HepG2 (cell line): ENCODE measurements around the gene ANAPC5. TPM values are rescaled to one million over a fixed set of nuclear protein-coding genes. Genes with fewer than 3 reads are reported as not detected.
A peak's percentile ranks its signal among the peaks of the same experiment; 100 is the strongest.

ENCODE experiments used
- DNMT1 ChIP-seq: sonication (generic); formaldehyde crosslinking; IDR thresholded peaks from 2 replicates; pipeline ENCODE4 v1.5.1; 2020; ENCODE audit warnings: mild to moderate bottlenecking, missing genetic modification reagents
- JUN ChIP-seq: sonication (generic); formaldehyde crosslinking; IDR thresholded peaks from 2 replicates; pipeline ENCODE4 v1.4.0; 2020; ENCODE audit warnings: mild to moderate bottlenecking, missing genetic modification reagents
- KMT2B ChIP-seq: IDR thresholded peaks from 2 replicates; pipeline ENCODE4 v1.6.1; 2016; ENCODE audit warnings: missing genetic modification reagents, missing compliant biosample characterization
- MAFF ChIP-seq: IDR thresholded peaks from 2 replicates; pipeline ENCODE4 v1.6.1; 2011; ENCODE audit warnings: low read depth, low read length, improper control_type of control experiment
- MTF1 ChIP-seq: sonication (generic); formaldehyde crosslinking; IDR thresholded peaks from 2 replicates; pipeline ENCODE4 v1.5.0; 2020; ENCODE audit warnings: missing genetic modification reagents
- NR2F2 ChIP-seq: IDR thresholded peaks from 2 replicates; pipeline ENCODE4 v1.6.1; 2012; ENCODE audit warnings: low read depth, inconsistent platforms, borderline replicate concordance
- RFX5 ChIP-seq: IDR thresholded peaks from 2 replicates; pipeline ENCODE4 v1.6.1; 2011; ENCODE audit warnings: low read depth, low read length, improper control_type of control experiment
- RFXANK ChIP-seq: IDR thresholded peaks from 2 replicates; pipeline ENCODE4 v1.6.1; 2016
- ZBTB7B ChIP-seq: sonication (generic); formaldehyde crosslinking; IDR thresholded peaks from 2 replicates; pipeline ENCODE4 v1.4.0; 2020; ENCODE audit warnings: missing genetic modification reagents
- ZNF256 ChIP-seq: sonication (generic); formaldehyde crosslinking; conservative IDR thresholded peaks from 2 replicates; pipeline ENCODE4 v1.4.0; 2020; ENCODE audit warnings: missing genetic modification reagents
- ZNF33B ChIP-seq: sonication (generic); formaldehyde crosslinking; IDR thresholded peaks from 2 replicates; pipeline ENCODE4 v1.5.1; 2020; ENCODE audit warnings: mild to moderate bottlenecking, missing genetic modification reagents
- ZNF383 ChIP-seq: sonication (generic); formaldehyde crosslinking; IDR thresholded peaks from 2 replicates; pipeline ENCODE4 v1.4.0; 2020; ENCODE audit warnings: missing genetic modification reagents, mild to moderate bottlenecking, borderline replicate concordance
- ZNF44 ChIP-seq: sonication (generic); formaldehyde crosslinking; IDR thresholded peaks from 2 replicates; pipeline ENCODE4 v1.5.1; 2020; ENCODE audit warnings: mild to moderate bottlenecking, missing genetic modification reagents
- ZNF468 ChIP-seq: sonication (generic); formaldehyde crosslinking; IDR thresholded peaks from 2 replicates; pipeline ENCODE4 v1.8.0; 2022; ENCODE audit warnings: mild to moderate bottlenecking, moderate library complexity, missing genetic modification reagents
- ZNF543 ChIP-seq: sonication (generic); formaldehyde crosslinking; IDR thresholded peaks from 2 replicates; pipeline ENCODE4 v1.4.0; 2020; ENCODE audit warnings: mild to moderate bottlenecking, missing genetic modification reagents
- polyA plus RNA-seq, 8 experiments: library from polyadenylated mRNA; depleted of rRNA in 3 of 8; stranded (reverse) in 7 of 8; unstranded in 1 of 8; fragments of >200 nt; fragmentation: Illumina TruSeq in 4 of 8; extraction: Trizol in 4 of 8; gene quantifications; 2 replicates each; pipeline versions ENCODE4 v1.2.1 to v1.2.3, GENCODE V29; 2011 to 2016; ENCODE audit warnings: low read depth in 4 of 8, missing spikeins in 1 of 8, mixed read lengths in 1 of 8; ENCODE audit not compliant: insufficient read depth in 1 of 8
- total RNA-seq, 5 experiments: library from RNA; depleted of rRNA; stranded (reverse); fragments of >200 nt; fragmentation: Illumina TruSeq; extraction: Trizol; gene quantifications; 2 replicates each; pipeline ENCODE4 v1.2.3, GENCODE V29; 2016; ENCODE audit warnings: low read depth in 1 of 5
- TF ChIP-seq, protein P1 (sequence below): sonication (generic); formaldehyde crosslinking; IDR thresholded peaks from 2 replicates; pipeline ENCODE4 v1.4.0; 2020; ENCODE audit warnings: missing genetic modification reagents
- TF ChIP-seq, protein P2 (sequence below): sonication (generic); formaldehyde crosslinking; IDR thresholded peaks from 2 replicates; pipeline ENCODE4 v1.5.0; 2020; ENCODE audit warnings: mild to moderate bottlenecking, missing genetic modification reagents, borderline replicate concordance
- TF ChIP-seq, protein P3 (sequence below): sonication (generic); formaldehyde crosslinking; IDR thresholded peaks from 2 replicates; pipeline ENCODE4 v1.4.0; 2020; ENCODE audit warnings: missing genetic modification reagents, borderline replicate concordance
- TF ChIP-seq, protein P4 (sequence below): sonication (generic); formaldehyde crosslinking; IDR thresholded peaks from 2 replicates; pipeline ENCODE4 v1.4.0; 2020; ENCODE audit warnings: mild to moderate bottlenecking, missing genetic modification reagents
- TF ChIP-seq, protein P5 (sequence below): IDR thresholded peaks from 2 replicates; pipeline ENCODE4 v1.6.1; 2016

The ANAPC5 gene
- total and polyA plus RNA-seq, 2 of the 13 experiments (the other 11 are each of a cell fraction or from before 2014, with no cell fraction given), result 146 to 161 TPM

DNA sequence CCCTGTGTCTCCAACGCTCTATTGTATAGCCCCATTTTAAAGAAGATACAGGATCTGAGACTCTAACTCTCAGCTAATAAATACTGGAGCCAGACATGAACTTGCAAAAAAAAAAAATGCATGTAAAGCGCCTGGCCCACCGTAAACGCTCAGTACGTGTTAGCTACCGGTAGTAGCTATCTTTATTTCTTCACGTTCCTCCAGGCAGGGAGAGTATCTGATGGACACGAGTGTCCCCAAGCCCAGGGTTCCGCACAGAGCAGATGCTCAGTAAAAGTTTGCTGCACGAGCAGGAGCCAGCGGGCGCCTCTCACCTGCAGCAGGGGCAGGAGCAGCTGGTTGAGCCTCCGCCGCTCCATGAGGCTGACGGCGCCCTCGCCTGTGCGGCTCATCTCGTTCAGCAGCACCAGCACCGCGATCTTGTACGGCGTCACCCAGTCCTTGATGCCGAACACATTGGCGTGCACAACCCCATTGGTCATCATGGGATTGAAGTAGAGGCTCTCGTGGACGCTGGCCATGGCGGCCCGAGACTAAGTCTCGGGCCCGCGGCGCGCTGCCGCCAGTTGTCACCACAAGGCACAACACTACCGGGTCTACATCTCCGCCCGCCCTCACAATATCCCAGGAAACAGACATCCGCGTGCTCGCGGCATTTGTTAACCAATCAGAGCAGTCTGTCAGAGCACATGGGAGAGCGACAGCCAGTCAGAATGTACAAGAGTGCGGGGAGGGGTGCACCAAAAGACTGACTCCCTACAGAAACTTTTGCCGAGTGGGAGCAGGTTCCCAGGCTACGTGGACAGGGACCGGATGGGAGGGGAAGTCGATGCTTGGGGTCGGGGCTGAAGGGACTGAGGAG lies at the start of gene ANAPC5 (continued):
- TF ChIP-seq, protein P1, sequence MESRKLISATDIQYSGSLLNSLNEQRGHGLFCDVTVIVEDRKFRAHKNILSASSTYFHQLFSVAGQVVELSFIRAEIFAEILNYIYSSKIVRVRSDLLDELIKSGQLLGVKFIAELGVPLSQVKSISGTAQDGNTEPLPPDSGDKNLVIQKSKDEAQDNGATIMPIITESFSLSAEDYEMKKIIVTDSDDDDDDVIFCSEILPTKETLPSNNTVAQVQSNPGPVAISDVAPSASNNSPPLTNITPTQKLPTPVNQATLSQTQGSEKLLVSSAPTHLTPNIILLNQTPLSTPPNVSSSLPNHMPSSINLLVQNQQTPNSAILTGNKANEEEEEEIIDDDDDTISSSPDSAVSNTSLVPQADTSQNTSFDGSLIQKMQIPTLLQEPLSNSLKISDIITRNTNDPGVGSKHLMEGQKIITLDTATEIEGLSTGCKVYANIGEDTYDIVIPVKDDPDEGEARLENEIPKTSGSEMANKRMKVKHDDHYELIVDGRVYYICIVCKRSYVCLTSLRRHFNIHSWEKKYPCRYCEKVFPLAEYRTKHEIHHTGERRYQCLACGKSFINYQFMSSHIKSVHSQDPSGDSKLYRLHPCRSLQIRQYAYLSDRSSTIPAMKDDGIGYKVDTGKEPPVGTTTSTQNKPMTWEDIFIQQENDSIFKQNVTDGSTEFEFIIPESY (CRISPR knock-in tag), result 0 out of 2 replicates have a peak, but pooled peaks have one; percentile 10
- no peak for TF ChIP-seq ZNF256 (CRISPR knock-in tag)
- TF ChIP-seq KMT2B (CRISPR knock-in tag), result peak; percentile 96
- TF ChIP-seq ZNF33B (CRISPR knock-in tag), result no peak
- no peak for TF ChIP-seq RFXANK
- no peak for TF ChIP-seq DNMT1 (CRISPR knock-in tag)
- TF ChIP-seq, protein P2, sequence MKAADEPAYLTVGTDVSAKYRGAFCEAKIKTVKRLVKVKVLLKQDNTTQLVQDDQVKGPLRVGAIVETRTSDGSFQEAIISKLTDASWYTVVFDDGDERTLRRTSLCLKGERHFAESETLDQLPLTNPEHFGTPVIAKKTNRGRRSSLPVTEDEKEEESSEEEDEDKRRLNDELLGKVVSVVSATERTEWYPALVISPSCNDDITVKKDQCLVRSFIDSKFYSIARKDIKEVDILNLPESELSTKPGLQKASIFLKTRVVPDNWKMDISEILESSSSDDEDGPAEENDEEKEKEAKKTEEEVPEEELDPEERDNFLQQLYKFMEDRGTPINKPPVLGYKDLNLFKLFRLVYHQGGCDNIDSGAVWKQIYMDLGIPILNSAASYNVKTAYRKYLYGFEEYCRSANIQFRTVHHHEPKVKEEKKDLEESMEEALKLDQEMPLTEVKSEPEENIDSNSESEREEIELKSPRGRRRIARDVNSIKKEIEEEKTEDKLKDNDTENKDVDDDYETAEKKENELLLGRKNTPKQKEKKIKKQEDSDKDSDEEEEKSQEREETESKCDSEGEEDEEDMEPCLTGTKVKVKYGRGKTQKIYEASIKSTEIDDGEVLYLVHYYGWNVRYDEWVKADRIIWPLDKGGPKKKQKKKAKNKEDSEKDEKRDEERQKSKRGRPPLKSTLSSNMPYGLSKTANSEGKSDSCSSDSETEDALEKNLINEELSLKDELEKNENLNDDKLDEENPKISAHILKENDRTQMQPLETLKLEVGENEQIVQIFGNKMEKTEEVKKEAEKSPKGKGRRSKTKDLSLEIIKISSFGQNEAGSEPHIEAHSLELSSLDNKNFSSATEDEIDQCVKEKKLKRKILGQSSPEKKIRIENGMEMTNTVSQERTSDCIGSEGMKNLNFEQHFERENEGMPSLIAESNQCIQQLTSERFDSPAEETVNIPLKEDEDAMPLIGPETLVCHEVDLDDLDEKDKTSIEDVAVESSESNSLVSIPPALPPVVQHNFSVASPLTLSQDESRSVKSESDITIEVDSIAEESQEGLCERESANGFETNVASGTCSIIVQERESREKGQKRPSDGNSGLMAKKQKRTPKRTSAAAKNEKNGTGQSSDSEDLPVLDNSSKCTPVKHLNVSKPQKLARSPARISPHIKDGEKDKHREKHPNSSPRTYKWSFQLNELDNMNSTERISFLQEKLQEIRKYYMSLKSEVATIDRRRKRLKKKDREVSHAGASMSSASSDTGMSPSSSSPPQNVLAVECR (CRISPR knock-in tag), result peak; percentile 94; the same call in 1 of the 2 replicates
- peak; percentile 22; the same call in 1 of the 2 replicates for TF ChIP-seq NR2F2
- no peak for TF ChIP-seq ZNF468 (CRISPR knock-in tag)
- peak; percentile 90 for TF ChIP-seq ZNF44 (CRISPR knock-in tag)
- TF ChIP-seq ZBTB7B (CRISPR knock-in tag), result no peak
- TF ChIP-seq, protein P3, sequence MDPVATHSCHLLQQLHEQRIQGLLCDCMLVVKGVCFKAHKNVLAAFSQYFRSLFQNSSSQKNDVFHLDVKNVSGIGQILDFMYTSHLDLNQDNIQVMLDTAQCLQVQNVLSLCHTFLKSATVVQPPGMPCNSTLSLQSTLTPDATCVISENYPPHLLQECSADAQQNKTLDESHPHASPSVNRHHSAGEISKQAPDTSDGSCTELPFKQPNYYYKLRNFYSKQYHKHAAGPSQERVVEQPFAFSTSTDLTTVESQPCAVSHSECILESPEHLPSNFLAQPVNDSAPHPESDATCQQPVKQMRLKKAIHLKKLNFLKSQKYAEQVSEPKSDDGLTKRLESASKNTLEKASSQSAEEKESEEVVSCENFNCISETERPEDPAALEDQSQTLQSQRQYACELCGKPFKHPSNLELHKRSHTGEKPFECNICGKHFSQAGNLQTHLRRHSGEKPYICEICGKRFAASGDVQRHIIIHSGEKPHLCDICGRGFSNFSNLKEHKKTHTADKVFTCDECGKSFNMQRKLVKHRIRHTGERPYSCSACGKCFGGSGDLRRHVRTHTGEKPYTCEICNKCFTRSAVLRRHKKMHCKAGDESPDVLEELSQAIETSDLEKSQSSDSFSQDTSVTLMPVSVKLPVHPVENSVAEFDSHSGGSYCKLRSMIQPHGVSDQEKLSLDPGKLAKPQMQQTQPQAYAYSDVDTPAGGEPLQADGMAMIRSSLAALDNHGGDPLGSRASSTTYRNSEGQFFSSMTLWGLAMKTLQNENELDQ (CRISPR knock-in tag), result no peak
- no peak for TF ChIP-seq MAFF
- no peak; the same call in 1 of the 2 replicates for TF ChIP-seq RFX5
- TF ChIP-seq, protein P4, sequence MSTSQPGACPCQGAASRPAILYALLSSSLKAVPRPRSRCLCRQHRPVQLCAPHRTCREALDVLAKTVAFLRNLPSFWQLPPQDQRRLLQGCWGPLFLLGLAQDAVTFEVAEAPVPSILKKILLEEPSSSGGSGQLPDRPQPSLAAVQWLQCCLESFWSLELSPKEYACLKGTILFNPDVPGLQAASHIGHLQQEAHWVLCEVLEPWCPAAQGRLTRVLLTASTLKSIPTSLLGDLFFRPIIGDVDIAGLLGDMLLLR (CRISPR knock-in tag), result peak; percentile 63; the same call in 1 of the 2 replicates
- no peak for TF ChIP-seq MTF1 (CRISPR knock-in tag)
- no peak for TF ChIP-seq ZNF383 (CRISPR knock-in tag)
- TF ChIP-seq, protein P5, sequence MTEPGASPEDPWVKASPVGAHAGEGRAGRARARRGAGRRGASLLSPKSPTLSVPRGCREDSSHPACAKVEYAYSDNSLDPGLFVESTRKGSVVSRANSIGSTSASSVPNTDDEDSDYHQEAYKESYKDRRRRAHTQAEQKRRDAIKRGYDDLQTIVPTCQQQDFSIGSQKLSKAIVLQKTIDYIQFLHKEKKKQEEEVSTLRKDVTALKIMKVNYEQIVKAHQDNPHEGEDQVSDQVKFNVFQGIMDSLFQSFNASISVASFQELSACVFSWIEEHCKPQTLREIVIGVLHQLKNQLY (CRISPR knock-in tag), result peak; percentile 47; the same call in 1 of the 2 replicates
- TF ChIP-seq ZNF543 (CRISPR knock-in tag), result peak; percentile 50; the same call in 1 of the 2 replicates
- TF ChIP-seq JUN (CRISPR knock-in tag), result 0 out of 2 replicates have a peak, but pooled peaks have one; percentile 33
